Measurements from ENCODE around the gene MUC5B. TPM values are rescaled to one million over a fixed set of nuclear protein-coding genes. Genes with fewer than 3 reads are reported as not detected.
"Not testable (repeated sequence)": the region's sequence is repeated elsewhere in the genome, so short reads cannot be mapped to it uniquely, and the experiment has no call there.

The MUC5B gene
- total and polyA plus RNA-seq, 2 donors (not counting 1 experiment from before 2014, with no cell fraction given), result not detected

DNA sequence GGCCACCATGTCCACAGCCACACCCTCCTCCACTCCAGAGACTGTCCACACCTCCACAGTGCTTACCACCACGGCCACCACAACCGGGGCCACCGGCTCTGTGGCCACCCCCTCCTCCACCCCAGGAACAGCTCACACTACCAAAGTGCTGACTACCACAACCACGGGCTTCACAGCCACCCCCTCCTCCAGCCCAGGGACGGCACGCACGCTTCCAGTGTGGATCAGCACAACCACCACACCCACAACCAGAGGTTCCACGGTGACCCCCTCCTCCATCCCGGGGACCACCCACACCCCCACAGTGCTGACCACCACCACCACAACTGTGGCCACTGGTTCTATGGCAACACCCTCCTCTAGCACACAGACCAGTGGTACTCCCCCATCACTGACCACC is 21.7 kb downstream of the MUC5B start:
- not testable (repeated sequence) for H3K4me3 ChIP-seq (replicated peaks in 1 of 4; ENCODE audit: control extremely low read depth in 1 of 4, insufficient read depth in 1 of 4, low read depth in 3 of 4, low read length in 4 of 4); H3K9ac ChIP-seq (ENCODE audit: insufficient read depth, low read length); H3K9me3 ChIP-seq (ENCODE audit: control insufficient read depth, insufficient read depth, low read depth, low read length); H3K36me3 ChIP-seq (ENCODE audit: control insufficient read depth, insufficient read depth, low read length); H4K20me1 ChIP-seq (ENCODE audit: control insufficient read depth, extremely low read depth, insufficient read depth, low read length); H3K79me2 ChIP-seq (ENCODE audit: control insufficient read depth, insufficient read depth, low read length); H3K27me3 ChIP-seq (ENCODE audit: control insufficient read depth, insufficient read depth, low read length); H3K27ac ChIP-seq (ENCODE audit: insufficient read depth, low read length); H3K4me2 ChIP-seq (ENCODE audit: extremely low read depth, insufficient read depth, low read length); H3K4me1 ChIP-seq (ENCODE audit: control insufficient read depth, extremely low read depth, insufficient read depth, low read length); DNase-seq (ENCODE audit: low read depth in 2 of 2); H2AFZ ChIP-seq (ENCODE audit: low read length)

- not testable (repeated sequence) for H3K79me2 ChIP-seq (ENCODE audit: control insufficient read depth, insufficient read depth, low read length); DNase-seq (ENCODE audit: low read depth in 2 of 2); H3K4me1 ChIP-seq (ENCODE audit: control insufficient read depth, extremely low read depth, insufficient read depth, low read length); H3K9me3 ChIP-seq (ENCODE audit: control insufficient read depth, insufficient read depth, low read depth, low read length); H3K27me3 ChIP-seq (ENCODE audit: control insufficient read depth, insufficient read depth, low read length); H3K4me2 ChIP-seq (ENCODE audit: extremely low read depth, insufficient read depth, low read length); H4K20me1 ChIP-seq (ENCODE audit: control insufficient read depth, extremely low read depth, insufficient read depth, low read length); H3K27ac ChIP-seq (ENCODE audit: insufficient read depth, low read length); H2AFZ ChIP-seq (ENCODE audit: low read length); H3K4me3 ChIP-seq (replicated peaks in 1 of 4; ENCODE audit: control extremely low read depth in 1 of 4, insufficient read depth in 1 of 4, low read depth in 3 of 4, low read length in 4 of 4); H3K36me3 ChIP-seq (ENCODE audit: control insufficient read depth, insufficient read depth, low read length); H3K9ac ChIP-seq (ENCODE audit: insufficient read depth, low read length)
Observed at GRCh38 chr11:1245717-1246116, 22.9 kb downstream of the MUC5B start.

GRCh38 chr11:1246301-1246700 is 23.4 kb downstream of the MUC5B start:
- not testable (repeated sequence) for H4K20me1 ChIP-seq (ENCODE audit: control insufficient read depth, extremely low read depth, insufficient read depth, low read length); H3K27me3 ChIP-seq (ENCODE audit: control insufficient read depth, insufficient read depth, low read length); H3K9me3 ChIP-seq (ENCODE audit: control insufficient read depth, insufficient read depth, low read depth, low read length); H3K4me3 ChIP-seq (replicated peaks in 1 of 4; ENCODE audit: control extremely low read depth in 1 of 4, insufficient read depth in 1 of 4, low read depth in 3 of 4, low read length in 4 of 4); H3K27ac ChIP-seq (ENCODE audit: insufficient read depth, low read length); DNase-seq (ENCODE audit: low read depth in 2 of 2); H3K36me3 ChIP-seq (ENCODE audit: control insufficient read depth, insufficient read depth, low read length); H3K79me2 ChIP-seq (ENCODE audit: control insufficient read depth, insufficient read depth, low read length); H3K4me1 ChIP-seq (ENCODE audit: control insufficient read depth, extremely low read depth, insufficient read depth, low read length); H3K9ac ChIP-seq (ENCODE audit: insufficient read depth, low read length); H3K4me2 ChIP-seq (ENCODE audit: extremely low read depth, insufficient read depth, low read length); H2AFZ ChIP-seq (ENCODE audit: low read length)

DNA sequence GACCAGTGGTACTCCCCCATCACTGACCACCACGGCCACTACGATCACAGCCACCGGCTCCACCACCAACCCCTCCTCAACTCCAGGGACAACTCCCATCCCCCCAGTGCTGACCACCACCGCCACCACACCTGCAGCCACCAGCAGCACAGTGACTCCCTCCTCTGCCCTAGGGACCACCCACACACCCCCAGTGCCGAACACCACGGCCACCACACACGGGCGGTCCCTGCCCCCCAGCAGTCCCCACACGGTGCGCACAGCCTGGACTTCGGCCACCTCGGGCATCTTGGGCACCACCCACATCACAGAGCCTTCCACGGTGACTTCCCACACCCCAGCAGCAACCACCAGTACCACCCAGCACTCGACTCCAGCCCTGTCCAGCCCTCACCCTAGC is 24.2 kb downstream of the MUC5B start:
- H3K27ac ChIP-seq (ENCODE audit: insufficient read depth, low read length); H3K4me2 ChIP-seq (ENCODE audit: extremely low read depth, insufficient read depth, low read length); H4K20me1 ChIP-seq (ENCODE audit: control insufficient read depth, extremely low read depth, insufficient read depth, low read length); H2AFZ ChIP-seq (ENCODE audit: low read length); H3K36me3 ChIP-seq (ENCODE audit: control insufficient read depth, insufficient read depth, low read length); H3K4me3 ChIP-seq (replicated peaks in 1 of 4; ENCODE audit: control extremely low read depth in 1 of 4, insufficient read depth in 1 of 4, low read depth in 3 of 4, low read length in 4 of 4); H3K4me1 ChIP-seq (ENCODE audit: control insufficient read depth, extremely low read depth, insufficient read depth, low read length); DNase-seq (ENCODE audit: low read depth in 2 of 2); H3K9ac ChIP-seq (ENCODE audit: insufficient read depth, low read length); H3K9me3 ChIP-seq (ENCODE audit: control insufficient read depth, insufficient read depth, low read depth, low read length); H3K79me2 ChIP-seq (ENCODE audit: control insufficient read depth, insufficient read depth, low read length); H3K27me3 ChIP-seq (ENCODE audit: control insufficient read depth, insufficient read depth, low read length): not testable (repeated sequence)

- H4K20me1 ChIP-seq (ENCODE audit: control insufficient read depth, extremely low read depth, insufficient read depth, low read length); H3K4me1 ChIP-seq (ENCODE audit: control insufficient read depth, extremely low read depth, insufficient read depth, low read length); H3K9me3 ChIP-seq (ENCODE audit: control insufficient read depth, insufficient read depth, low read depth, low read length); H3K79me2 ChIP-seq (ENCODE audit: control insufficient read depth, insufficient read depth, low read length); H3K36me3 ChIP-seq (ENCODE audit: control insufficient read depth, insufficient read depth, low read length); H3K4me2 ChIP-seq (ENCODE audit: extremely low read depth, insufficient read depth, low read length); H2AFZ ChIP-seq (ENCODE audit: low read length); H3K9ac ChIP-seq (ENCODE audit: insufficient read depth, low read length); H3K27ac ChIP-seq (ENCODE audit: insufficient read depth, low read length); H3K4me3 ChIP-seq (replicated peaks in 1 of 4; ENCODE audit: control extremely low read depth in 1 of 4, insufficient read depth in 1 of 4, low read depth in 3 of 4, low read length in 4 of 4); H3K27me3 ChIP-seq (ENCODE audit: control insufficient read depth, insufficient read depth, low read length); DNase-seq (ENCODE audit: low read depth in 2 of 2): not testable (repeated sequence)
Observed at GRCh38 chr11:1248951-1249350, 26.1 kb downstream of the MUC5B start.

GRCh38 chr11:1250411-1250810 is 27.5 kb downstream of the MUC5B start:
- H3K27me3 ChIP-seq (ENCODE audit: control insufficient read depth, insufficient read depth, low read length); H4K20me1 ChIP-seq (ENCODE audit: control insufficient read depth, extremely low read depth, insufficient read depth, low read length); H3K4me3 ChIP-seq (replicated peaks in 1 of 4; ENCODE audit: control extremely low read depth in 1 of 4, insufficient read depth in 1 of 4, low read depth in 3 of 4, low read length in 4 of 4); H3K9ac ChIP-seq (ENCODE audit: insufficient read depth, low read length); H3K9me3 ChIP-seq (ENCODE audit: control insufficient read depth, insufficient read depth, low read depth, low read length); H2AFZ ChIP-seq (ENCODE audit: low read length); H3K36me3 ChIP-seq (ENCODE audit: control insufficient read depth, insufficient read depth, low read length); H3K4me1 ChIP-seq (ENCODE audit: control insufficient read depth, extremely low read depth, insufficient read depth, low read length); H3K4me2 ChIP-seq (ENCODE audit: extremely low read depth, insufficient read depth, low read length); H3K79me2 ChIP-seq (ENCODE audit: control insufficient read depth, insufficient read depth, low read length); H3K27ac ChIP-seq (ENCODE audit: insufficient read depth, low read length); DNase-seq (ENCODE audit: low read depth in 2 of 2): not testable (repeated sequence)
